ENCODE results near the gene SETD9. TPM values are rescaled to one million over a fixed set of nuclear protein-coding genes. Genes with fewer than 3 reads are reported as not detected.
A peak's percentile ranks its signal among the peaks of the same experiment; 100 is the strongest.

Gene SETD9
- total RNA-seq, 6 experiments from 2014 or later = 4.9 to 18.8 (median 9.9) TPM

DNA sequence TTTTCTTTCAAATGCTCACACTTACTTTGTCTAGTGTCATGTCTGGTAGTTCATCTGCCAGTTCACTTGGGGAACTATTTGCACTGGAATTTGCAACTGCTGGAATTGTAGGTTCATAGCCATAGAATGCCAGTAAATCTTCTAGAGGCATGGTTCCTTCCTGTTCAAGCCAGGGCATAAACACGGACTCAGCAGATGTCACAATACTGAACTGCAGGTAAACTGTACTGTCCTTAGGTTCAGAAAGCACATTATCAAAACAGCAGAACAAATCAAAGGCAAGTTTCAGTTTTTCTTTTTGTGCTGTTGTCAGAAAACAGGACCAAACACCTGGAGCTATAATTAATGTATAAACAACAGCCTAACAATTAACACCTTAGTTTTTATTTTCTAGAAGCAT, 29.5 kb downstream of the SETD9 start:
- WGBS (ENCODE audit: insufficient coverage, low coverage, low lambda C conversion rate, missing lambda C conversion rate) = 19% methylated on average over 1 of the region's 1 CpG
- TF ChIP-seq, protein P1, sequence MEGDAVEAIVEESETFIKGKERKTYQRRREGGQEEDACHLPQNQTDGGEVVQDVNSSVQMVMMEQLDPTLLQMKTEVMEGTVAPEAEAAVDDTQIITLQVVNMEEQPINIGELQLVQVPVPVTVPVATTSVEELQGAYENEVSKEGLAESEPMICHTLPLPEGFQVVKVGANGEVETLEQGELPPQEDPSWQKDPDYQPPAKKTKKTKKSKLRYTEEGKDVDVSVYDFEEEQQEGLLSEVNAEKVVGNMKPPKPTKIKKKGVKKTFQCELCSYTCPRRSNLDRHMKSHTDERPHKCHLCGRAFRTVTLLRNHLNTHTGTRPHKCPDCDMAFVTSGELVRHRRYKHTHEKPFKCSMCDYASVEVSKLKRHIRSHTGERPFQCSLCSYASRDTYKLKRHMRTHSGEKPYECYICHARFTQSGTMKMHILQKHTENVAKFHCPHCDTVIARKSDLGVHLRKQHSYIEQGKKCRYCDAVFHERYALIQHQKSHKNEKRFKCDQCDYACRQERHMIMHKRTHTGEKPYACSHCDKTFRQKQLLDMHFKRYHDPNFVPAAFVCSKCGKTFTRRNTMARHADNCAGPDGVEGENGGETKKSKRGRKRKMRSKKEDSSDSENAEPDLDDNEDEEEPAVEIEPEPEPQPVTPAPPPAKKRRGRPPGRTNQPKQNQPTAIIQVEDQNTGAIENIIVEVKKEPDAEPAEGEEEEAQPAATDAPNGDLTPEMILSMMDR (IDR thresholded peaks at IDR 0.05) = no peak
- no peak for TF ChIP-seq POLR2A (IDR thresholded peaks at IDR 0.05)
- no peaks in the 10 kb centered on the region for H3K9me3 ChIP-seq
- ATAC-seq (peak; percentile 61 to 98 (median 94)), DNase-seq (no peak)
- intact Hi-C loops (cut with DNase I) = no loop called here
- H3K4me3 ChIP-seq = no peak overlapping the region
- peaks cover 0 to 4% (median 0%) of the 10 kb centered on the region in 4 donors for H3K4me1 ChIP-seq
- H3K27ac ChIP-seq = peak overlapping the region in 2 of 3 donors; percentile 19 to 62
- peaks cover 10 to 60% (median 24%) of the 10 kb centered on the region in 4 donors for H3K36me3 ChIP-seq
- H3K27me3 ChIP-seq = no peaks in the 10 kb centered on the region

DNA sequence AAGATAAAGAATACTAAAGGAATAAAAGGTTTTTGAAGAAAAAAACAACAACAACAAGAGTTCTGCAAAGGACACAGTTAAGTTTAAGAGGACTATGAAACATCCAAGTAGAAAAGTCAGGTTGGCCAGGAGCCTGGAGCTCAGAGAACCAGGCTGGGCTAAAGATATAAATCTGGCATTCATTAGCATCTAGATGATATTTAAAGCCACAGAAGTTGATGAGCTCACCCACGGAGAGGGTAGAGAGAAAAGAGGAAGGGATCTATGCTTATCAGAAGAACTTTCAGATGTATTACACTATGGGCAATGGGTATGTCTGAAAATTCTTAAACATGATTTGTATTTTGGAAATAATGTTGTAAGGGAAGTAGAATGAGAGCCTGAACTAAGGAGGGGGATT, 32.6 kb downstream of the SETD9 start:
- DNase-seq (no peak), ATAC-seq (no peak)
- no peak overlapping the region for H3K27ac ChIP-seq
- no peaks in the 10 kb centered on the region for H3K27me3 ChIP-seq
- WGBS (ENCODE audit: insufficient coverage, low coverage, low lambda C conversion rate, missing lambda C conversion rate) = 38% methylated on average over 1 of the region's 1 CpG
- H3K9me3 ChIP-seq = no peaks in the 10 kb centered on the region
- peaks cover 0 to 4% (median 0%) of the 10 kb centered on the region in 4 donors for H3K4me1 ChIP-seq
- no peak overlapping the region for H3K4me3 ChIP-seq
- peaks cover 11 to 55% (median 14%) of the 10 kb centered on the region in 4 donors for H3K36me3 ChIP-seq
- TF ChIP-seq, protein P1 (IDR thresholded peaks at IDR 0.05) = no peak
- no peak for TF ChIP-seq POLR2A (IDR thresholded peaks at IDR 0.05)
- intact Hi-C loops (cut with DNase I) = no loop called here

DNA sequence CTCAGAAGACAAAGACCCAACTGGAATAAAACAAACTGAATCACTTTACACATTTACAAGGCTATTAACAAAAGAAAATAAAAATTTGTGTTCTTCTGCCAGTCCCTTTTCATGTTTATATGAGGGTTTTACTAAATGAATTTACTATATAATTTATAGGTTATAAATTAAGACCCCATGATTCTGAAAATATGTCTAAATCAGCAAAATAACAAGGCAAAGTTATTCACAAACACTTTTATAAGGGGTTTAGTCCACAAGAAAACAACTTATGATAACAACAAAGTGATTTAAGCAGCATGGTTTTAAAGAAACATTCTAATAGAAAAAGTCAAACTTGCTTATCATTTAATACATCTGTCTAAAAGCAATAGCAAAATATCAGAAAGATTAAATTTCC, 37.7 kb downstream of the SETD9 start:
- H3K36me3 ChIP-seq = peaks cover 0 to 34% (median 4%) of the 10 kb centered on the region in 4 donors
- ATAC-seq = no peak
- no peak overlapping the region for H3K4me3 ChIP-seq
- intact Hi-C loops (cut with DNase I) = no loop called here
- no peaks in the 10 kb centered on the region for H3K9me3 ChIP-seq
- no peaks in the 10 kb centered on the region for H3K27me3 ChIP-seq
- TF ChIP-seq, protein P1 (IDR thresholded peaks at IDR 0.05) = no peak
- no peak for TF ChIP-seq POLR2A (IDR thresholded peaks at IDR 0.05)
- H3K27ac ChIP-seq = no peak overlapping the region
- peaks cover 0 to 6% (median 2%) of the 10 kb centered on the region in 4 donors for H3K4me1 ChIP-seq
- no peak for DNase-seq

DNA sequence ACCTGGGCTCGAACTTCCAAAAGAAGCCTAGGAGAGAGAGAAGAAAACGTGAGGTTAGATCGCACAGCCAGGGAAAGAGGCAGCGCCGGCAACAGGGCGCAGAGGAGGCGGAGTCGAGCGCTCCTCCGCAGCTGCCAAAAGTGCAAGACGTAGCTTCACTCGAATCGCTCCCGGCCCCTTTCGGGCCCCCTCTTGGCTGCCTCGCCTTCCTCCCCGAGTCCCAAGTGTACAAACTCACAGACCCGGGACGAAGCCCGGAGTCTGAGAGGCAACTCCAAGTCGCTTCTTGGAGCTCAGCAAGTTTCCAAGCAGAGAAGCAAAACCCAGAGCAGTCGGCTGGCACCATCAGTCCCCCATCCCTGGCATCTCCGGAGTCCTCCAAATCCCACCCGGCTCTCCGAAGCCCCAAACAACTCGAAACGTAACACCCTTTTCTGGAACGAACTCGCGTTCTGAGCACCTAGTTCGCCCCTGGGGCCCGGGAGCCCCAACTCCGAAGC, 41.3 kb downstream of the SETD9 start:
- Histone ChIP-seq H3K4me1 (peaks cover 0 to 6% (median 2%) of the 10 kb centered on the region in 4 donors), H3K36me3 (peaks cover 0 to 10% (median 0%) of the 10 kb centered on the region in 4 donors), H3K4me3 (peak overlapping the region; percentile 70 to 79 (median 74)), H3K9me3 (no peaks in the 10 kb centered on the region), H3K27me3 (no peaks in the 10 kb centered on the region), H3K27ac (peak overlapping the region in 2 of 3 donors; percentile 66 to 77)
- peak; percentile 75 to 80 (median 76) for ATAC-seq
- peak; percentile 64 to 73 (median 65) for DNase-seq
- WGBS (ENCODE audit: insufficient coverage, low coverage, low lambda C conversion rate, missing lambda C conversion rate) = 0% methylated on average over 15 of the region's 33 CpGs
- TF ChIP-seq, protein P1 (IDR thresholded peaks at IDR 0.05) = no peak
- no peak for TF ChIP-seq POLR2A (IDR thresholded peaks at IDR 0.05)
- intact Hi-C loops (cut with DNase I) = loop anchor here in 1 of 2 donors (10.0 kb wide), 1 partner anchor 46 kb away; the partner anchor contains the start of gene SETD9

All from right lobe of liver (tissue), 6 donors.